NCI-H1417 treated with DMSO at 0.1 percent for 48 hours (cell line): ENCODE data around the gene MEMO1.
"Not testable (repeated sequence)": the region's sequence is repeated elsewhere in the genome, so short reads cannot be mapped to it uniquely, and the experiment has no call there.

Source experiments
- DNase-seq: peaks from one replicate; lab custom pipeline; 2025; lab: John Stamatoyannopoulos, UW

MEMO1 gene

DNA sequence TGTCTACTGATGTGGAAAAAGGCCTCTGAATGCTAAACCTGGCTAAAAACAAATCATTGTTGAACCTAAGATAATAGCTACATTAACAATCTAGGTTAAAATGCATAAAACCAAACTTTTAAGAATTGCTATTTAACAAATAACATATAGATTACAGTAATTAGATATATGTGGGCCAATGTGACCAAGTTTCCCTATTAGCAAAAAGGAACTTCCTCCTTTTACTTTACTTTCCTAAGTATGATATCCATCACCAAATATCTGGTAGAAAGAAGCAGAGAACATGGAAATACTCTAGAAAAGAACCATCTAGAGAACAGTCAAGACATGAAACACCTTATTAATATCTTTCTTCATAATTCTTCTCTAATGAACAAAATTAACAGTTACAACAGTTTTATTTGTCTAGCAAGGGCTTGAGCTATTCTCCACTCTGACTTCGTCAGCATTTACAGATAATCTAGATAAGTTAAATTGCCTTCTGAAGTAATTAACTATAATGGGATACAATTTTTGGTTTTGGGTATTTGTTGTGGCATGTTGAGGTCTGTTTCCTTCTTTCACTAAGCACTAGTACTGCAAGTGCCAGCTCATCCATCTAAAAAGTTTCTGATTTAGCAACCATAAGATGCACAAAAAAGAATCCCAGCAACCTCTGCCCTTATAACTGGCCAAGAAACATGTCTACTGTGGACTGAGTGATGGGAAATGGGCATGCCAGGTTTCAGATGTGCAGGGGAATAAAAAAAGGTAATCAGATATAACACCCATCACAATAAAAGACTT, 53.3 kb downstream of the MEMO1 start:
- no peak for DNase-seq

DNA sequence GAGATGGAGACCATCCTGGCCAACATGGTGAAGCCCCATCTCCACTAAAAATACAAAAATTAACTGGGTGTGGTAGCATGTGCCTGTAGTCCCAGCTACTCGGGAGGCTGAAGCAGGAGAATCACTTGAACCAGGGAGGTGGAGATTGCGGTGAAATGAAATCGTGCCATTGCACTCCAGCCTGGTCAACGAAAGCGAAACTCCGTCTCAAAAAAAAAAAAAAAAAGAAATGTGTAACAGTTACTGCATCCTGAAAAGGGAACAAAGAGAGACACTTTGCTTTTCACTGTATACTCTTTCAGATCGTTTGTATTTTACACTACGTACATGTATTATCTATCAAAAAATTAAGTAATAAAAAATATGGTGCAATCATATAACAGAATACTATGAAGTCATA, 53.9 kb downstream of the MEMO1 start:
- DNase-seq: not testable (repeated sequence)

DNA sequence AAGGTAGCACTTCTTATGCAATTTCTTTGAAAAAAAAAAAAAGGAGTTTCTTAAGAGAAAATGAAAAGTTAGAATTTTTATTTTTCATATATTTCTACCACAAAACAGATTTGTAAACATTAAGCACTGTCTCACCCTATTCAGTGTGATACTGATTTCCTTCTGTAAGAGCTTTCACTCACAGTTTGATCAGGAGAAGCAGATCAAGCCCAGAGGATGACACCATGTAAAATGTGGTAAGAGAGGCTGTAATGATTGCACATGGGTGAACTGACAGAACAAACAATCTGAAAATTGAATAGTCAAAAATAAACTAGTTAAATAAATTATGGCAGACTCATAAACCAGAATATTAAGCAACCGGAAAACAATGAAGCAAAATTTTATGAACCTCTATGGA, 54.5 kb downstream of the MEMO1 start:
- no peak for DNase-seq

DNA sequence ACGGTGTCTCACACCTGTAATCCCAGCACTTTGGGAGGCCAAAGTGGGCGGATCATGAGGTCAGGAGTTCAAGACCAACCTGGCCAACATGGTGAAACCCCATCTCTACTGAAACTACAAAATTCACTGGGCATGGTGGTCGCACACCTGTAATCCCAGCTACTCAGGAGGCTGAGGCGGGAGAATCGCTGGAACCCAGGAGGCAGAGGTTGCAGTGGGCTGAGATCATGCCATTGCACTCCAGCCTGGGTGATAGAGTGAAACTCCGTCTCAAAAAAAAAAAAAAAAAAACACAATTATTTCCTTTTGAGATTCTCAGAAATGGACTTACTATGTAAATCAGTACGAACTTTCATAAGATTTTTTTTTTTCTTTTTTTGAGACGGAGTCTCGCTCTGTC, 57.7 kb downstream of the MEMO1 start:
- not testable (repeated sequence) for DNase-seq

DNA sequence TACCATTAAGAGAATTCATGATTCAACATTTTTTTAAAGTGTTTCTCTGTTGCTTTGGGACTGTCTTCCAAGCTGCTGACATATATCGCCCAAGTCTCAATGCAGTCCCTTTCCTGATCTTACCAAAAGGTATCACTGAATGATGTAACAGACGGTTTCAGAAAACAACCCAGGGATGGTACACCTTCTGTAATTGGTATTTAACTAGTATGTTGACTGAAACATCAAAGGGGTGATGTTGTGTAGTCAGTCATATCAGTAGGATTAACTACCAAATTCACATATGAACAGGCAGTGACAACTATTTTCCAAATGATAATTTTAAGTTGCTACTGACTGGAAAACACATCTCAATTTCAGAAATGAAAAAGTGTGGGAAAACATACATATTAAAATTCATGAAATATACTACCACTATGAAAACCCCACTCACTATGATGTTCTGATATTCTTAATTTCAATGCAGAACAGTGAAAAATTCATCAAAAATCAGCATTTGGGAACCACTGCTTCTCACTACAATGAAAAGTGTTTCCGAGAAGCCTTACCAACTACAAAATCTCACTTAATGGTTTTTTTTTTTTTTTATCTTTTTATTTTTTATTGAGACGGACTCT, 59.8 kb downstream of the MEMO1 start:
- no peak for DNase-seq

DNA sequence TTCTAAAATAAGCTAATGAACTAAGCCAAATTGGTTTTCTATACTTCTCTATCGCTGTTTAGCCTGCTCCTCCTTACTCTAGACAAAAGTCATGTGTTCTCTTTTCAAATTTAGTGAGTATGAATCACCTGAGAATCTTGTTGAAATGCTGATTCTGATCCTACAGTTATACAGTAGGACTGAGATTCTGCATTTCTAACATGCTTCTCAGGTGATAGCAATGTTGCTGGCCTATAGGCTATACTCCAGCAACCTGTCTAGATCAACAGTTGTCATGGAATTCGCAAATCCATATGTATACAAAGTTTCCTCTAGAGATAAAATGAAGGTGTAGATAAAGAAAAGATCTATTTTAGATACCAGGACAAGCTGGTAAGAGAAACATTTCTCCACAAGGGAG, 62.9 kb downstream of the MEMO1 start:
- no peak for DNase-seq

DNA sequence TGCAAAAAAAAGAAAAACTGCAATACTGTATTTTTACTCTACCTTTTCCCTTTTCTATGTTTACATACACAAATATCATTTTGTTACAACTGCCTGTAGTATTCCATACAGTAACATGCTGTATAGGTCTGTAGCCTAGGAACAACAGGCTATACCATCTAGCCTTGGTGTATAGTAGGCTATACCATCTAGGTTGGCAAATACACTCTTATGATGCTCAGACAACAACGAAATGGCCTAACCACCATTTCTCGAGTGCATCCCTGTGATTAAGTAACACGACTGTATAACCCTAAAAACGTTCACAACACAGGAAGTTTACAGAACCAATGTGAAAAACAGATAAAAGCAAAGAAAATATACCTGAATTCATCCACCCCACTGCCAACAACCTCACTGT, 64.0 kb downstream of the MEMO1 start:
- no peak for DNase-seq

DNA sequence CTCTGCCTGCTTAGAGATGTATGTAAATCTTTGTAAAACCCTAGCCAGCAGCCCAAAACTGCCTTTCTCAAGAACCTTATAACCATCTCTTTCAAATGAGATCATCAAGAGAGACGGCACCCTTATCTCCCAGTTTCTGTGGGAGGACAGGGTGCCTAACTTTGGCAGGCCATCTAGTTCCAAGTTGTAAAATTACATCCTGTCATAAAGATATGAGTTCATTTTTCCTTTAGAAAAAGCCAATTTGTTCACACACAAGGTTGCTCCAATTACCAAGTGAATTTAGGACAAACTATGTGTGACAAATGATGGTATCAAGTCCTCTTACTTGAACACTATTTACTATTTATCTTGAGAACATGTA, 65.3 kb downstream of the MEMO1 start:
- no peak for DNase-seq

DNA sequence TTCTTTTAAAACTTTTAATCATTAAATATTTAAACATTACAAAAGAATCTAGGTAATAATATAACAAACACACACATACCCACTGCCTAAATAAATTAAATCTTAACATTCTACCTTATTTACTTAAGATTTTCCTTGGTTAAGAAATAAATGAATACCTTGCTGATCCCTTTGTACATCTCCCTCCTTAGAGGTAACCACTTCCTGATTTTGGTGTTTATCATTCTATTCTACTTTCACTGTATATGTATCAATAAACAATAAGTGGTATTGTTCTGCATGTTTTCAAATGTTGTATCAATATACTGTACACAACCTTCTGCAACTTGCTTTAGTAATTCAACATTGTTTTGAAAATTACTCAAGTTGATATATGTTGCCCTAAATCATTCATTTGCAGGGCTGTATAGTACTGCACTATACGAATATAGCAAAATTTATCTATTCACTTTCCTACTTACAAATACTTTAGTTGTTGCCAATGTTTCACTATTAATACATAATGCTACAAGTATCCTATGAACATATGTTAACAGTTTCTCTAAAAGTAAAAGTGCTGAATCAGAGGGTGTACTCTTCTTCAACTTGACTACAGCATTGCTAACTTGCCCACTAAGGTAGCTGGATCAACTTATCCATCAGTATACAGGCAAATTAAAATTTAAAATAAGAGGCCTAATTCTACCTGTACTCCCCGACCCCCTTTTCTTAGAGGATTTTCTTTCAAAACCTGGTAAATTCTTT, 65.8 kb downstream of the MEMO1 start:
- no peak for DNase-seq

DNA sequence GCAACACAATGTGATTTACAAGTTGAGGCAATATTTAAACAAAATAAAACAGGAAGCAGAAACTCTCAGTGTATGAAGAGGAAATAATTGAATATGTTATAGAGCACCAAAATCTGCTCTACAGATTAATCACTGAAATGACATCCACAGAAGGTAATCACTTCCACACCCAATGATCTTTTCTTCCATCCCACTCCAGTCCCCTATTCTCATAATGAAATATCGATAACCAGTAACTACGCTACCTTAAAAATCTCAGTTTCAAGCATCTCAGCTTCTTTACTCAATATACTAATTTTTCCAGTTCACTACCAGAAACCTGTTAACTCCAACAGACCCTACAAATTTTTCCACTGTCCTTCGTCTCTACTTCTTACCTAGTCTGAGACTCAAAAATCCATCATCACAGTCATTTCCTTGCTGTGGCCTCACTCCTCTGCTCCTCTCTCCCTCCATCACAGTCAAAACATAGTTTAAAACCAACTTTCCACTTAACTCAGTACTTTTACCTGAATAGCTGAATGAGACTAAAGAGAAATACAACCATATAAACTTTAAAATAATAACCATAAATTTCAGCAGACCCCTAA, 67.1 kb downstream of the MEMO1 start:
- no peak for DNase-seq

DNA sequence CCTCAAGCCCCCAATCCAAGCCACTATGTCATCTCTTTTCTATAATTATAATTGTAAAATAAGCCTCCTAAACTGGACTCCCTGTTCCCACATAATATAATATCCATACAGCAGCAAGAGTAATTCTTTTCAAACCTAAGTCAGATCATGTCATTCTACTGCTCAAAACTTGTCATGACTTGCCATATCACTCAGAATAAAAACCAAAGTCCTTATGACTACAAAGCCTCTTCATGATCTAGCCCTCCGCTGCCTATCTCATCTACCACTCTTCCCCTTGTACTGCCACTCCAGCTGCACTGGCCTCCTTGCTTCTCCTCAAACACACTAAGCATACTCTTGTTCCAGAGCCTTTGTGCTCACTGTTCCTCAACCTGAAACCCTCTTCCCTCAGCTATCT, 69.9 kb downstream of the MEMO1 start:
- no peak for DNase-seq

DNA sequence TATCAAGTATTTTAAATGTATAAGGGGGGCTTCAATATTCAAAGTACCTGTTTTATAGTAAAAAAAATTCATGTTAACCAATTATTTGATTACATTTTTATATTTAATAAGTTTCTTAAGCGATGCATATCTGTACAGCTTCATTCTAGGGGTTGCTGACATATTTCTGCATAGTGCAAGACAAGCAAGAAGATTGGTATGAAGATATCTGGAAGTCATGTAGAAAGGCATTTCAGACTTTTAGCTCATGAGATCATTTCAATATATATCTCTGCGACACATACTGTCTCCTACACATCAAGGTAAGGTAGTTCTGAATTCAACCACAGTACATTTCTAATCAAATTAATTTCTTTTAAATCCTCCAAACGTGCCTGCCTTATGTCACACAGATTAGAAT, 73.1 kb downstream of the MEMO1 start:
- DNase-seq: no peak

DNA sequence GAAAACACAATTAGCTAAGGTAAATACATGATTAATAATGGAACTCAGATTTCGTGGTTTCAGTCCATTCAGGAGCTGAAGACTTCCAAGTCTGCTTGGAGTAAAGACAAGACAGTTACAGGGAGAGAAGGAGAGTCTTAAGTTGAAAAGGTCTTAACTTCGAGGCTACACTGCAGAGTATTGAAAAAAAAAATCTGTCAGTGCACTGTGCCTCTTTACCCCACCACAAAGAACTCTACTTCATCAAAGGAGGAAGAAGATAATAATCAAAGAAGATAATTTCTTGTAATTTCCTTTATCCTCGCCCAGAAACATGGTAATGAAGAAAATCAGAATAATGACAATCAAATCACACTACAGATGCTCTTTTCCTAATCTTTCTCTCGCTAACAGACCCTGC, 75.4 kb downstream of the MEMO1 start:
- DNase-seq: no peak

DNA sequence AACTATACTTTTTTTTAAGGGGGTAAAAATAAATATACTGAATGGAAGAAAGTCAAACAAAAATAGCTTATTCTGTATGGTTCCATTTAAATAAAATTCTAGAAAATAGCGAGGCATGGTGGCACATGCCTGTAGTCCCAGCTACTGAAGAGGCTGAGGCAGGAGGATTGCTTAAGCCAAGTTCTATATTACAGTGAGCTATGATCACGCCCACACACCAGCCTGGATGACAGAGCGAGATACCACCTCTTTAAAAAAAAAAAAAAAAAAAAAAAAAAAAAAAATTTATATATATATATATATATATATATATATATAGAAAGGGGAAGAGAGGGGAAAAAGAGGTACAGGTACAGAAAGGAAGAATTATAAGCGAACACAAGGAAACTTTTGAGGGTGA, 77.7 kb downstream of the MEMO1 start:
- no peak for DNase-seq

DNA sequence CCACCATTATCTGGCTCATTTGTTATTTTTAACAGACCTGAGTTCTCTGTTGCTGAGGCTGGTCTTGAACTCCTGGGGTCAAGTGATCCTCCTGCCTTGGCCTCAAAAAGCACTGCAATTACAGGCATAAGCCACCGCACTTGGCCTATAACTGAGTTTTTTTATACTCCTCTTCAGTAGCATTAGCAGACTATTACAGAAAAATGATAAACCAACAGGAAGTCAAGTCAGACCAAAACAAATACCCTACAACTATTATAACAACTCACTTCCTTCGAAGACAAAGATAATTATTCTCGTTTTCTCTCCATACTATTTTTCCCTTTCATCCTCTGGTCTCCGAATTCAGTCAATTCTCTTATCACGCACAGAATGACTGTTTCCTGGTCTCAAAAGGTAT, 78.2 kb downstream of the MEMO1 start:
- no peak for DNase-seq

DNA sequence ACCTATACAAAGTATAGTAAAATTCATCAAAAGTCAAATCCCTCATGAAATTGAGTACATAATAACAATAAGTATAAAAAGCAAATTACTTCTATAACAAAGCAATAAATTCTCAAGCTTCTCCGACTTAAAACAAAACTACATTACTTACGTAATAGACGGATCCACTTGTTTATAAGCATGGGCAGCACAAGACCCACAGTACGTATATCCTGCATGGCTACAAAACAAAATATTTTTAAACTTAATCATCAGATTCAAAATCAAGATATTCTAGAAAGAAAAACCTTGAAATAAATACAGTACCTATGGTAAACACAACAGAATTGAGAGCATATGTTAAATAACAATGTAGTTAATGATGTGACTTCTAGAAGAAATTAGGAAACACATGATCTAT, 78.9 kb downstream of the MEMO1 start:
- DNase-seq: no peak

DNA sequence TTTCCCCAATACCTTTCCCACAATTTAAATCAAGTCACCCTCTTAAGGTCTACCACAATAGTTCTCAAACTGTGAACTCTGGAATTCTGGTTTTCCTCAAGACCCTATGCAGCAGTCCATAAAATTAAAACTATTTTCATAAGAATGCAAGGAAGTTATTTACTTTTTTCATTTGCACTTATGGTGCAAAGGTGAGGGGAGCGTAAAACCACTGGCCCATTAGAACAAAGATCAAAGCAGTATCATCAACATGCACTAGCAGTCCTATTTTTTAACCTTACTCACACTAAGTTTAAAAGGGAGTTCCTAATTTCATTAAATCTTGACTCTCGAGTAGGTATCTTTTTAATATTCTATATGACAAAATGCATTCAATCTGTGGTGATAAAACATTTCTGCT, 85.3 kb downstream of the MEMO1 start:
- DNase-seq: no peak

DNA sequence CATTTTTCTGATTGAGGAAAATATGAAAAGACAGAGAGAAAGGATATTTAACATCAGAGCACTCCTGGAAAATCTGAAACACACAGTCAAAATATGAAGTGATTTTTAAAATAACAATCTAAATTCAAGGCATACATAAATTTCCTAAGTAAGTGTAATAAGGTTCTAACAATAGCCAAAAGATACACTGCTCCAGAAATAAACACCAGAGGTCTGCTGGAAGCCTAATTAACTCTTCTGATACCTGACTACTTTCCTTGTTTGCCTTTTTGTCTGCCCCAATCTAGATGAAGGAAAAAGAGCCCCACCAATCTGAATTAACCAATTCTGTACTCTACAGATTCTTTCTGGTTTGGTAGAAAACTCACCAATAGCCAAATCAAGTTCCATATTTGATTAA, 87.1 kb downstream of the MEMO1 start:
- no peak for DNase-seq

DNA sequence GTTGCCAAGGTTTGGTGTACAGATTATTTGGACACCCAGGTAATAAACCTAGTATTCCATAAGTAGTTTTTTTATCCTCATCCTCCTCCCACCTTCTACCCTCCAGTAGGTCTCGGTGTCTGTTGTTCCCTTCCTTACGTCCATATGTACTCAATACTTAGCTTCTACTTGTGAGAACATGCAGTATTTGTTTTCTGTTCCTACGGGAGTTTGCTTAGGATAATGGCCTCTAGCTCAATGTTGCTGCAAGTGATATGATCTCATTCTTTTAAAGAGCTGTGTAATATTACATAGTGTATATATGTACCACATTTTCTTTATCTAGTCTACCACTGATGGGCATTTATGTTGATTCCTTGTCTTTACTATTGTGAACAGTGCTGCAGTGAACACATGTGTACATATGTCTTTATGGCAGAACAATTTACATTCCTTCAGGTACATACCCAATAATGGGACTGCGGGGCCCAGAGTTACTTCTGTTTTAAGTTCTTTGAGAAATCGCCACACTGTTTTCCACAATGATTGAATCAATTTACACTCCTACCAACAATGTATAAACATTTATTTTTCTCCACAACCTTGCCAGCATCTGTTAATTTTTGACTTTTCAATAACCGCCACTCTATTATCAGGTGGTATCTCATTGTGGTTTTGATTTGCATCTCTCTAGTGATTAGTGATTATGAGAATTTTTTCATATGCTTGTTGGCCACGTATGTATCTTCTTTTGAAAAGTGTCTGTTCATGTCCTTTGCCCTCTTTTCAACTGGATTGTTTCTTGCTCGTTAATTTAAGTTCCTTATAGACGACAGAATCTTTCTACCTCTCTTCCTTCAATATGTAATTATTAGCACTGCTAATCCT, 88.0 kb downstream of the MEMO1 start:
- DNase-seq: no peak

DNA sequence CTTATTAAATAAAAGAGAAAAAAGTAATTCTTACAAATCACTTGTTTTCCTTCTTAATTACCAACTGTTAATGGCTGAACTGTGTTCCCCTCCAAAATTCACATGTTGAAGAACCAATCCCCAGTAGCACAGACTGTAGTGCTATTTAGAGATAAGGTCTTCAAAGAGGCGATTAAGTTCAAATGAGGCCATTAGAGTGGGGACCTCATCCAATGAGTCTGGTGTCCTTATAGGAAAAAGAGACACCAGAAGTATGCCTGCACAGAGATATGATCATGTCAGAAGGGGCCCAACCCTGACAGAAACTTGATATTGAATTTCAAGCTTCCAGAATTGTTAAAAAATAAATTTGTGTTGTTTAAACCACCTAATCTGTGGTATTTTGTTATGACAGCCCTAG, 89.8 kb downstream of the MEMO1 start:
- DNase-seq: no peak

DNA sequence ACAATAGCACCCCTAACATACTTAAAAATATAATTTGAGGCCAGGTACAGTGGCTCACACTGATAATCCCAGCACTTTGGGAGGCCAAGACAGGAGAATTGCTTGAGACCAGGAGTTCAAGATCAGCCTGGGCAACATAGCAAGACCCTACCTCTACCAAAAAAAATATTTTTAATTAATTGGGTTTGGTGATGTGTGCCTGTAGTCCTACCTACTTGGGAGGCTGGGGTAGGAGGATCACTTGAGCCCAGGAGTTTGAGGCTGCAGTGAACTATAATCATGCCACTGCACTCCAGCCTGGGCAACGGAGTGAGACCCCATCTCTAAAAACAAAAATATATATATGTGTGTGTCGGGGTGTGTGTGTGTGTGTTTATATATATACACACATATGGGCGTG, 91.3 kb downstream of the MEMO1 start:
- no peak for DNase-seq

DNA sequence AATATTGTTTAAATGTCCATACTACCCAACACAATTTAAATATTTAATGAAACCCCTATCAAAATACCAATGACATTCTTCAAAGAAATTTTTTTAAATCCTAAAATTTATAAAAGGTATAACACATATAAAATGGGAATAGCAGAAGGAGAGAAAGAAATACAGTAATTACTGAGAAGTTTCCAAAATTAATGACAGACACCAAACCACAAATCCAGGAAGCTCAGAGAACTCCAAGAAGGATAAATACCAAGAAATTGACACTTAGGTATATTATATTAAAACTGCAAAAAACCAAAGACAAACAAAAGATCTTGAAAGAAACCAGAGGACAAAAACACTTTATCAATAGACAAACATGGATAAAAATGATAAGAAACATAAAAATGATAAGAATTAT, 101.1 kb downstream of the MEMO1 start:
- DNase-seq: no peak
